Gastroesophageal sphincter (tissue), 4 donors: Measurements from ENCODE around the gene TRPM7. TPM values are rescaled to one million over a fixed set of nuclear protein-coding genes. Genes with fewer than 3 reads are reported as not detected.
A peak's percentile ranks its signal among the peaks of the same experiment; 100 is the strongest.
"Not testable (repeated sequence)": the region's sequence is repeated elsewhere in the genome, so short reads cannot be mapped to it uniquely, and the experiment has no call there.

ENCODE experiments used
- ATAC-seq: fragments of 150-250 bp; one replicate; pipeline ENCODE4 v1.9.1; 2016; ENCODE audit warnings: mild to moderate bottlenecking, moderate library complexity
- H3K27ac ChIP-seq, 4 donors: fragments of 200-600 bp; sonication (generic) in 3 of 4; 1 replicate in 3 of 4; 2 replicates in 1 of 4; pipeline ENCODE4 v1.5.1; 2016 to 2019
- H3K27me3 ChIP-seq: fragments of 200-600 bp; sonication (generic); one replicate; pipeline ENCODE4 v1.5.1; 2019
- H3K36me3 ChIP-seq, 2 donors: fragments of 200-600 bp; sonication (generic); one replicate each; pipeline ENCODE4 v1.5.1; 2019; ENCODE audit warnings: control low read depth in 1 of 2
- H3K4me1 ChIP-seq, 3 donors: fragments of 200-600 bp; sonication (generic); 1 replicate in 2 of 3; 2 replicates in 1 of 3; pipeline ENCODE4 v1.5.1; 2016 to 2019; ENCODE audit warnings: control low read depth in 2 of 3
- H3K4me3 ChIP-seq, 2 donors: fragments of 200-600 bp; sonication (generic); one replicate each; pipeline ENCODE4 v1.5.1; 2019; ENCODE audit warnings: mild to moderate bottlenecking in 1 of 2, moderate library complexity in 1 of 2
- H3K9me3 ChIP-seq, 3 donors: fragments of 200-600 bp; sonication (generic); one replicate each; pipeline ENCODE4 v1.5.1; 2017 to 2019; ENCODE audit warnings: control low read depth in 2 of 3
- CTCF ChIP-seq, 4 experiments: fragments of 200-600 bp in 2 of 4; fragments of 450-650 bp in 2 of 4; sonication (generic) in 1 of 4; IDR thresholded peaks; one replicate each; pipeline ENCODE4 v1.5.1; 2017 to 2019; ENCODE audit warnings: antibody characterized with exemption in 4 of 4, mild to moderate bottlenecking in 2 of 4, moderate library complexity in 2 of 4
- EP300 ChIP-seq: sonication (generic); formaldehyde crosslinking; IDR thresholded peaks from one replicate; pipeline ENCODE4 v1.6.1; 2017; ENCODE audit warnings: antibody characterized with exemption, mild to moderate bottlenecking
- POLR2A ChIP-seq, 2 donors: fragments of 450-650 bp; IDR thresholded peaks; one replicate each; pipeline ENCODE4 v1.6.1; 2017; ENCODE audit warnings: antibody characterized with exemption in 2 of 2, mild to moderate bottlenecking in 2 of 2, moderate library complexity in 1 of 2
- POLR2AphosphoS5 ChIP-seq: sonication (generic); formaldehyde crosslinking; IDR thresholded peaks from one replicate; pipeline ENCODE4 v1.6.1; 2017; ENCODE audit warnings: antibody characterized with exemption
- WGBS, 2 donors: methylation state at CpG; one replicate each; pipeline ENCODE4 v1.1.5; 2018; ENCODE audit warnings: low coverage in 1 of 2; 5-methylcytosine and 5-hydroxymethylcytosine counted together
- total RNA-seq, 4 donors: library from RNA; depleted of rRNA; stranded (reverse); fragments of >200 nt; gene quantifications; one replicate each; pipeline ENCODE4 v1.1.0, GENCODE V29; 2016

Gene TRPM7
- total RNA-seq, 4 donors from 2014 or later = 29.1 to 82.0 (median 40.3) TPM

GRCh38 chr15:50636146-50636545 lies 50.5 kb downstream of the TRPM7 start:
- Histone ChIP-seq H3K27me3 (no peaks in the 10 kb centered on the region), H3K36me3 (peaks cover under 1 to 95% of the 10 kb centered on the region in 2 donors), H3K9me3 (no peaks in the 10 kb centered on the region), H3K4me1 (no peaks in the 10 kb centered on the region), H3K27ac (no peak overlapping the region), H3K4me3 (no peak overlapping the region)
- TF ChIP-seq CTCF (IDR thresholded peaks at IDR 0.05) (no peak), POLR2AphosphoS5 (no peak), EP300 (no peak), POLR2A (IDR thresholded peaks at IDR 0.05) (no peak)
- ATAC-seq = no peak
- whole genome bisulfite sequencing, 2 donors = 94 to 98% methylated on average over 9 of the region's 9 CpGs

DNA sequence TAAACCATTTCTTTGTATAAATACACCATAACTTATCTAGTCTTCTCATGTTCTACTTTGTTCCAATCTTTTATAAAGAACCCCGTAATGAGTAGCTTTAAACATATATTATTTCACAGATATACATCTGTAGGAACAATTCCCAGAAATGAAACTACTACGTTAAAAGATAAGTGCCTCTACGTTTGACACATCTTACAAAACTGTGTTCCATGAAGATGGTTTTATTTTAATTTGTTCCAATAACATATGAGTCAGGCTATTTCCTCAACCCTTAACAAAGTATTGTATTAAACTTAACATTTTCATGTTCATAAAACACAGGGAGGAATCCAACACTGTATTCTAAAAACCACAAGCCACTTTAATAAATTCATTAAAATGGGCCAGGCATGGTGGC lies 52.9 kb downstream of the TRPM7 start:
- TF ChIP-seq POLR2A (IDR thresholded peaks at IDR 0.05) = no peak
- no peak for TF ChIP-seq EP300
- no peak for TF ChIP-seq POLR2AphosphoS5
- no peak for TF ChIP-seq CTCF (IDR thresholded peaks at IDR 0.05)
- no peak for ATAC-seq
- peaks cover 3 to 94% of the 10 kb centered on the region in 2 donors for H3K36me3 ChIP-seq

DNA sequence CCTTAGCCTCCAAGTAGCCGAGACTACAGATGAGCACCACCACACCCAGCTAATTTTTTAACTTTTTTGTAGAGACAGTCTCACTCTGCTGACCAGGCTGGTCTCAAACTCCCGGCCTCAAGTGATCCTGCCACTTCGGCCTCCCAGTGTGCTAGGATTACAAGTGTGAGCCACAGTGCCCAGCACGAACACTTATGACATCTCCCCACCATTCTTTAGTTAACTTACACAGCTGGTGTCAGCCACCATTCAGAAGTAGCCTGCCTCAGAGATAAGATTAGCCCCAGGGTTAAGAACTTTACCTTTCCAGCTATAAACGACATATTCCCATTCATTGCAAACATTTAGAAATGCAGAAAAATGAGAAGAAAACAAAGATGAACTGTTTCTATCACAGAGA lies 58.2 kb downstream of the TRPM7 start:
- 96 to 100% methylated on average over 4 to 5 of the region's 5 CpGs for WGBS, 2 donors
- H3K27ac ChIP-seq = no peak overlapping the region
- no peak overlapping the region for H3K4me3 ChIP-seq
- peaks cover 3 to 77% of the 10 kb centered on the region in 2 donors for H3K36me3 ChIP-seq
- no peak for ATAC-seq
- H3K9me3 ChIP-seq = no peaks in the 10 kb centered on the region
- TF ChIP-seq POLR2AphosphoS5 (no peak), CTCF (IDR thresholded peaks at IDR 0.05) (no peak), EP300 (no peak), POLR2A (IDR thresholded peaks at IDR 0.05) (no peak)
- H3K4me1 ChIP-seq = peaks cover 0 to 22% (median 0%) of the 10 kb centered on the region in 3 donors
- H3K27me3 ChIP-seq = no peaks in the 10 kb centered on the region

More for the DNA sequence above, 52.9 kb downstream of the TRPM7 start:
- no peak overlapping the region for H3K4me3 ChIP-seq
- WGBS, 2 donors = 76 to 90% methylated on average over 3 of the region's 3 CpGs
- no peaks in the 10 kb centered on the region for H3K4me1 ChIP-seq
- no peaks in the 10 kb centered on the region for H3K9me3 ChIP-seq
- H3K27me3 ChIP-seq = no peaks in the 10 kb centered on the region
- no peak overlapping the region for H3K27ac ChIP-seq

- ATAC-seq = no peak
- peaks cover 0 to 22% (median 0%) of the 10 kb centered on the region in 3 donors for H3K4me1 ChIP-seq
- peaks cover 3 to 77% of the 10 kb centered on the region in 2 donors for H3K36me3 ChIP-seq
- H3K27ac ChIP-seq = peak overlapping the region in 3 of 4 donors; percentile 17 to 44 (median 40)
- 48 to 53% methylated on average over 3 to 4 of the region's 4 CpGs for WGBS, 2 donors
- no peak overlapping the region for H3K4me3 ChIP-seq
- no peaks in the 10 kb centered on the region for H3K9me3 ChIP-seq
- no peaks in the 10 kb centered on the region for H3K27me3 ChIP-seq
- TF ChIP-seq POLR2AphosphoS5 (no peak), CTCF (IDR thresholded peaks at IDR 0.05) (no peak), EP300 (no peak), POLR2A (IDR thresholded peaks at IDR 0.05) (no peak)
Observed at GRCh38 chr15:50627351-50628055, 59.1 kb downstream of the TRPM7 start.

- no peak overlapping the region for H3K27ac ChIP-seq
- H3K27me3 ChIP-seq = no peaks in the 10 kb centered on the region
- no peaks in the 10 kb centered on the region for H3K9me3 ChIP-seq
- no peak for ATAC-seq
- TF ChIP-seq EP300 (no peak), CTCF (IDR thresholded peaks at IDR 0.05) (no peak), POLR2AphosphoS5 (no peak), POLR2A (IDR thresholded peaks at IDR 0.05) (no peak)
- peaks cover 0 to 22% (median 0%) of the 10 kb centered on the region in 3 donors for H3K4me1 ChIP-seq
- 92 to 100% methylated on average over 1 of the region's 1 CpG for WGBS, 2 donors
- peaks cover 0 to 67% of the 10 kb centered on the region in 2 donors for H3K36me3 ChIP-seq
- no peak overlapping the region for H3K4me3 ChIP-seq
Observed at GRCh38 chr15:50624616-50625168, 61.9 kb downstream of the TRPM7 start.

- not testable (repeated sequence) for H3K27ac ChIP-seq, H3K27me3 ChIP-seq, H3K9me3 ChIP-seq, ATAC-seq, H3K4me3 ChIP-seq
- Histone ChIP-seq H3K36me3 (peaks cover 0 to 69% of the 10 kb centered on the region in 2 donors), H3K4me1 (peaks cover 0 to 12% (median 0%) of the 10 kb centered on the region in 3 donors)
- WGBS, 2 donors = 74% methylated on average over 5 of the region's 8 CpGs; no CpG with 5 or more reads in 1 of the 2 donors
Observed at GRCh38 chr15:50622361-50622943, 64.1 kb downstream of the TRPM7 start.

DNA sequence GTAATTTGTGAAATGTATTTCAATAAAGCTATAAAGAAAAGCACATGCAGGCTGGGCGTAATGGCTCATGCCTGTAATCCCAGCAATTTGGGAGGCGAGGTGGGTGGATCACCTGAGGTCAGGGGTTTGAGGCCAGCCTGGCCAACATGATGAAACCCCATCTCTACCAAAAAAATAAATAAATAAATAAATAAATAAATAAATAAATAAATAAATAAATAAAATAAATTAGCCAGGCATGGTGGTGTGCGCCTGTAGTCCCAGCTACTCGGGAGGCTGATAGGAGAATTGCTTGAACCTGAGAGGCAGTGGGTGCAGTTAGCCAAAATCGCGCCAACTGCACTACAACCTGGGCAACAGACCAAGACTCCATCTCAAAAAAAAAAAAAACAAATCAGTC lies 69.6 kb downstream of the TRPM7 start:
- peaks cover 3 to 77% of the 10 kb centered on the region in 2 donors for H3K36me3 ChIP-seq
- H3K4me3 ChIP-seq, ATAC-seq, H3K9me3 ChIP-seq, H3K27ac ChIP-seq, H3K27me3 ChIP-seq, H3K4me1 ChIP-seq: not testable (repeated sequence)
- WGBS, 2 donors = 85 to 100% methylated on average over 2 to 6 of the region's 6 CpGs
